HEK293 (cell line): Measurements from ENCODE around the gene SSPN.

Experiments used
- CTCF ChIA-PET: fragments of 350-600 bp; formaldehyde crosslinking; extraction: SDS; loops from one replicate; lab custom pipeline; 2021; ENCODE audit warnings: antibody characterized with exemption; lab: Yijun Ruan, JAX
- POLR2A ChIA-PET: fragments of 300-600 bp; formaldehyde crosslinking; extraction: SDS; loops from one replicate; lab custom pipeline; 2020; ENCODE audit warnings: antibody characterized with exemption, inconsistent platforms; lab: Yijun Ruan, JAX
- H3K27ac ChIP-seq: fragments of 200-500 bp; sonication (Bioruptor generic); 2 replicates; pipeline ENCODE4 v1.5.1; 2014; ENCODE audit warnings: low read depth, low read length, control low read depth, inconsistent platforms; ENCODE audit errors: extremely low read depth
- H3K36me3 ChIP-seq, 2 experiments: fragments of 200-500 bp in 1 of 2; sonication (Bioruptor generic) in 1 of 2; 1 replicate in 1 of 2; 2 replicates in 1 of 2; pipeline ENCODE4 v1.5.1; 2014 to 2017; ENCODE audit warnings: inconsistent platforms in 2 of 2, low read length in 2 of 2; ENCODE audit not compliant: control insufficient read depth in 2 of 2, insufficient read depth in 1 of 2
- H3K4me1 ChIP-seq: fragments of 200-500 bp; sonication (Bioruptor generic); 2 replicates; pipeline ENCODE4 v1.5.1; 2014; ENCODE audit warnings: mild to moderate bottlenecking, low read length, inconsistent platforms; ENCODE audit not compliant: control insufficient read depth, insufficient read depth
- H3K4me3 ChIP-seq: 2 replicates; pipeline ENCODE4 v1.5.1; 2011; ENCODE audit warnings: low read depth, mild to moderate bottlenecking, control low read depth, low read length, moderate library complexity
- H3K9me3 ChIP-seq: fragments of 200-500 bp; sonication (Bioruptor generic); 2 replicates; pipeline ENCODE4 v1.5.1; 2014; ENCODE audit warnings: low read depth, low read length, inconsistent platforms; ENCODE audit not compliant: control insufficient read depth, insufficient read depth
- CTCF ChIP-seq: fragments of 450-650 bp; formaldehyde crosslinking; IDR thresholded peaks from 2 replicates; pipeline ENCODE4 v1.5.1; 2016; ENCODE audit warnings: missing biosample characterization, missing genetic modification characterization
- GLIS2 ChIP-seq: fragments of 450-650 bp; formaldehyde crosslinking; IDR thresholded peaks from 2 replicates; pipeline ENCODE4 v1.5.1; 2016; ENCODE audit warnings: missing biosample characterization, missing genetic modification characterization
- PRDM10 ChIP-seq: fragments of 450-650 bp; formaldehyde crosslinking; IDR thresholded peaks from 2 replicates; pipeline ENCODE4 v1.5.1; 2016; ENCODE audit warnings: missing biosample characterization, missing genetic modification characterization
- PRDM6 ChIP-seq: fragments of 450-650 bp; formaldehyde crosslinking; IDR thresholded peaks from 2 replicates; pipeline ENCODE4 v1.5.1; 2017; ENCODE audit warnings: missing biosample characterization, missing genetic modification characterization
- ZBTB20 ChIP-seq: fragments of 450-650 bp; formaldehyde crosslinking; IDR thresholded peaks from 2 replicates; pipeline ENCODE4 v1.5.1; 2016; ENCODE audit warnings: missing biosample characterization, missing genetic modification characterization
- ZBTB48 ChIP-seq: fragments of 450-650 bp; formaldehyde crosslinking; IDR thresholded peaks from 2 replicates; pipeline ENCODE4 v1.5.1; 2016; ENCODE audit warnings: missing biosample characterization, missing genetic modification characterization
- ZNF169 ChIP-seq: fragments of 450-650 bp; formaldehyde crosslinking; IDR thresholded peaks from 2 replicates; pipeline ENCODE4 v1.5.1; 2016; ENCODE audit warnings: missing biosample characterization, missing genetic modification characterization
- ZNF174 ChIP-seq: fragments of 450-650 bp; formaldehyde crosslinking; IDR thresholded peaks from 2 replicates; pipeline ENCODE4 v1.5.0; 2017; ENCODE audit warnings: missing biosample characterization, mild to moderate bottlenecking, missing genetic modification characterization
- ZNF2 ChIP-seq: fragments of 450-650 bp; formaldehyde crosslinking; IDR thresholded peaks from 2 replicates; pipeline ENCODE4 v1.5.1; 2016; ENCODE audit warnings: missing biosample characterization, missing genetic modification characterization
- ZNF391 ChIP-seq: fragments of 450-650 bp; formaldehyde crosslinking; IDR thresholded peaks from 2 replicates; pipeline ENCODE4 v1.5.1; 2016; ENCODE audit warnings: low read depth, missing biosample characterization, missing genetic modification characterization, borderline replicate concordance
- ZNF394 ChIP-seq: fragments of 450-650 bp; formaldehyde crosslinking; IDR thresholded peaks from 2 replicates; pipeline ENCODE4 v1.5.1; 2016; ENCODE audit warnings: missing biosample characterization, missing genetic modification characterization, mild to moderate bottlenecking, moderate library complexity, borderline replicate concordance
- ZNF549 ChIP-seq: fragments of 450-650 bp; IDR thresholded peaks from 2 replicates; pipeline ENCODE4 v1.5.1; 2018; ENCODE audit warnings: missing biosample characterization, missing genetic modification characterization, mild to moderate bottlenecking, inconsistent platforms, moderate library complexity
- ZNF776 ChIP-seq: fragments of 450-650 bp; formaldehyde crosslinking; IDR thresholded peaks from 2 replicates; pipeline ENCODE4 v1.5.0; 2017; ENCODE audit warnings: missing biosample characterization, missing genetic modification characterization, borderline replicate concordance
- ZNF791 ChIP-seq: fragments of 450-650 bp; formaldehyde crosslinking; IDR thresholded peaks from 2 replicates; pipeline ENCODE4 v1.5.1; 2016; ENCODE audit warnings: missing biosample characterization, missing genetic modification characterization
- ZNF830 ChIP-seq: fragments of 450-650 bp; IDR thresholded peaks from 2 replicates; pipeline ENCODE4 v1.5.0; 2018; ENCODE audit warnings: missing biosample characterization, missing genetic modification characterization, low read depth, mild to moderate bottlenecking, moderate library complexity

SSPN gene

GRCh38 chr12:26185532-26186320, 9.6 kb upstream of the SSPN start (continued):
- TF ChIP-seq ZNF174 (tag by site-specific recombination): no peak
- TF ChIP-seq ZNF776: no peak

- no peaks in the 10 kb centered on the region for H3K36me3 ChIP-seq
- POLR2A ChIA-PET: no interaction called here
- no peak overlapping the region for H3K4me3 ChIP-seq
- H3K9me3 ChIP-seq: no peaks in the 10 kb centered on the region
- H3K4me1 ChIP-seq: no peaks in the 10 kb centered on the region
- peak; percentile 65 for TF ChIP-seq ZNF549 (tag by site-specific recombination)
- TF ChIP-seq ZNF776: no peak
- no peak for TF ChIP-seq ZNF791 (tag by site-specific recombination)
- no peak for TF ChIP-seq GLIS2 (tag by site-specific recombination)
- TF ChIP-seq ZNF391 (tag by site-specific recombination): no peak
- no peak for TF ChIP-seq ZNF830 (tag by site-specific recombination)
- TF ChIP-seq CTCF (tag by site-specific recombination): peak; percentile 34; the same call in 1 of the 2 replicates
- TF ChIP-seq PRDM6 (tag by site-specific recombination): no peak
- TF ChIP-seq, all 188 proteins: peak for 2
- H3K27ac ChIP-seq: no peak overlapping the region
- CTCF ChIA-PET: interaction anchor here (1.1 kb wide), 1 partner anchor 8 kb away, joined by 3 read pairs; no protein-coding TSS in a partner anchor
These were observed 8.2 kb upstream of the SSPN start for GRCh38 chr12:26187014-26187798.

GRCh38 chr12:26188127-26188526, 7.2 kb upstream of the SSPN start:
- no peak for TF ChIP-seq ZBTB48 (tag by site-specific recombination)
- TF ChIP-seq ZNF2: no peak
- TF ChIP-seq ZNF169: no peak
- TF ChIP-seq ZBTB20: no peak
- no peak for TF ChIP-seq ZNF394 (tag by site-specific recombination)
- TF ChIP-seq PRDM10 (tag by site-specific recombination): no peak
- TF ChIP-seq, all 188 proteins: peak for 0
- H3K27ac ChIP-seq: no peak overlapping the region
- ChIA-PET CTCF (no interaction called here), POLR2A (no interaction called here)
- no peaks in the 10 kb centered on the region for H3K9me3 ChIP-seq
- no peaks in the 10 kb centered on the region for H3K4me1 ChIP-seq
- no peaks in the 10 kb centered on the region for H3K36me3 ChIP-seq
- no peak overlapping the region for H3K4me3 ChIP-seq
